CD1c-positive myeloid dendritic cell (primary cell): ENCODE data around the gene FASN.

Experiments
- DNase-seq: peaks from one replicate; pipeline ENCODE4 v3.0.0-alpha.2; 2016; ENCODE audit errors: extremely low spot score

The FASN gene

DNA sequence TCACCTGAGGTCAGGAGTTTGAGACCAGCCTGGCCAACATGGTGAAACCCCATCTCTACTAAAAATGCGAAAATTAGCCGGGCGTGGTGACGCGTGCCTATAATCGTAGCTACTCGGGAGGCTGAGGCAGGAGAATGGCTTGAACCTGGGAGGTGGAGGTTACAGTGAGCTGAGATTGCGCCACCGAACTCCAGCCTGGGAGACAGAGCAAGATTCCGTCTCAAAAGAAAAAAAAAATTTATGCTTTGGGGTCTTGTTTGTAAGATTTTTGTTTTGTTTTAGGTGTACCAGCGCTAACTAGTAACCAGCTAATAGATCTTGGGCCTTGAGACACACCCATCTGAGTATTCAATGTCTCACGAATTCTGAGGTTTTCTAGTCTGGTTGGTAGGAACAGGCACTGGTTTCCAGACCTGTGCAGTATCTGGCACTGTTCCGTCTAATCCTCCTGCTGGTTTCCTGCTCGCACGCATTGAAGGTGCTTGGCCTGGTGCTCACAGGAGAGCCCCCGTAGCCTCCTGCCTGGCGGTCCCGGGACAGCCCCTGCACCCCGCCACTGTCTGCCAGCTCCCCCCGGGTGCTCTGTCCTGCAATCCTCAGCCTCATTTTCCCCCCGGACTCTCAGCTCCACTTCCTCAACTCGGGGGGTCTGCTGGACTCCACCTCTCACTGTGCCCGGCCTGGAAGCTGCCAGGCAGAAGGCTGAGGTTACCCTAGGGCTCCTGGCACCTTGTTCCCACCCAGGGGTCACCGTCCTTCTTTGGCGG, 21.8 kb downstream of the FASN start:
- DNase-seq, result no peak

DNA sequence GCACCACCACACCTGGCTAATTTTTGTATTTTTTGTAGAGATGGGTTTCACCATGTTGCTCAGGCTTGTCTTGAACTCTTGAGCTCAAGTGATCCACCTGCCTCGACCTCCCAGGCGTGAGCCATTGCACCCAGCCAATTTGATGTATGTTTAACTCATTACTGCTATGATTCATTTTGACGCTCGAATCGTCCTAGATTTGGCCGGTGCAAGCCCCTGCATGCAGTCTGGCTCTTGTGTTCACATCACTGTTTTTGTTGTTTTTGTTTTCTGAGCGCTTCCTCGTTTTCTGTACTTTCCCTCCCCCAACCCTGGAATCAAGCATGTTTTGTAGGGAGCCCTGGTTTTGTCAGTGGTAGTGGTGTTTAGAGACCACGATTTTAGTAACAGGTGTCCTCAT, 24.6 kb downstream of the FASN start:
- DNase-seq, result no peak

DNA sequence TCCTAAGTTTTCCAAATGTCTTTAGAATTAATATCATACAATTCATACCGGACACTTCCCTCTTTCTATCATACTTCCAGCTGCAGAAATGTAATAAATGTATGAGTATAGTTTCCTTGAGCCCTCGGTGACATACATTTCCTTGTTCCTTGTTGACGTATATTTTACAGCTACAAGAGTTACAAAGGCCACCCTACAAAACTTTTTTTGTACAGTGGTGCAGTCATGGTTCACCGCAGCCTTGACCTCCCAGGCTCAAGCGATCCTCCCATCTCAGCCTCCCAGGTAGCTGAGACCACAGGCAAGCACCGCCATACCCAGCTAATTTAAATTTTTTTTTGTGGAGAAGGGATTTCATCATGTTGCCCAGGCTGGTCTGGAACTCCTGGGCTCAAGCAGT, 25.2 kb downstream of the FASN start:
- DNase-seq, result no peak

DNA sequence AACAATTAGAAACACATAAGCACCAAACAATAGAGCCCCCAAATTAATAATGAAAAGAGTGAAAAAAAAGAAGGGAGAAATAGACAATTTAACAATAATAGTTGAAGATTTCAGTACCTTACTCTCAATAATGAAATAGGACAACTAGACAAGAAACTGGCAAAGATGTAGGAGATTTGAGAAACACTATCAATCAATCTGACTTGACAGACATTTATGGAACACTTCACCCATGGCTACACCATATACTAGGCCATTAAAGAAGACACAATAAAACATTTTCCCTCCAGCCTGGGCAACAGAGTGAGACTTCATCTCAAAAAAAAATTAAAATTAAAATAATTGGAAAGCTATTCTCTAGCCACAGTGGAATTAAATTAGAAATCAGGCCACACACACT, 27.4 kb downstream of the FASN start:
- DNase-seq, result no peak

DNA sequence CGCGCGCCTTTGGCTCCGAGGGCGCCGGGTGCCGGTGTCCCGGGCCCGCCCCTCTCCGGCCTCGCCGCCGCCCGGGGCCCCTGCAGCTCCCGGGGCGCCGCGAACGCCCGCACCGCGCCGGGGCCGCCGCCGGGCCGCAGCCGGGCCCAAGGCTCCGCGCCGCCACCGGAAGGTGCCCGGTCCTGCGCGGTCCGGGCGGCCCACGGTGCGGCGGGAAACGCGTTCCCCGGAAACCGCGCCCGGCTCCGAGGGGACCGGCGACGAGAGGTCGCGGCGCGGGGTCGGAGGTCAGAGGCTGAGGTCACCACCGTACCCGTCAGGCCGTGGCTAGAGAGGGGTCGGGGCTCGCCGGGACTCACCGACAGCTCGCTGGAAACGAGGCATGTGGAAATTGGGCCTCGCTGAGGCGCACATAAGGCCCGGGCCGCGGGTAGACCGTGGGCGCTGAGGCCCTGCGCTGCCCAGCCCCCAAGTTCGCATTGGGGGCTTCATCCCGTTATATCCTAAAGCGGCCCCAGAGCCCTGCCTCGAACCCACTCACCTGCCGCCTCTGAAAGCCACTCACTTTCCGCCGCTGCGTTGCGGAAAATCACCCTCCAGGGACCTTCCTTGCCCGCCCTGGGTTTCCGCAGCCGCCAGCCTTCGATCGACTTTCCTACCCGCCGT, 32.3 kb downstream of the FASN start, which contains the start of gene DUS1L:
TSS of gene DUS1L (minus strand) at position 167 of the 666 bp plus-strand sequence. CDS start 745 bp downstream, outside the sequence.
- peak; percentile 82 for DNase-seq

DNA sequence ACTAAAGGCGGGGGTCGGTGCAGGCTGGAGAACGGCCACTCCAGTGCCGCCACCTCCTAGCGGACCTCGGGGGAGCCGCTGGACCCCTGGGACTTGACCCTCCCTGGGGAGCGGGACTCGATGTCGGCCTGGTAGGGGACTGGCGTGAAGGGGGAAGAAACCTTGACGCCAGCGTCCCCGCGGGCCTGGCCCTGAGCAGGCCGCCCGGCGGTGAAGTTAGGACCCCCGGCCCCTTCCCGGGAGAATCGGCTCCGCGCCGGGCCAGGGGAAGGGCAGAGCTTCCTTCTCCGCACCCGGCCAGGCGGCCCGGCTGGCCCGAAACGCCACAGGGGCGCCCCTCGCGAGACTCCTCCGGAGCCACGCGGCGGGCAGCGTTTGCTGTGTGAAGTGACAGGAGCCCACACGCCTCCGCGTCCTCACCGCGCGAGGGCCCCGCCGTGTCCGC, 32.8 kb downstream of the FASN start:
- DNase-seq, result peak; percentile 46

DNA sequence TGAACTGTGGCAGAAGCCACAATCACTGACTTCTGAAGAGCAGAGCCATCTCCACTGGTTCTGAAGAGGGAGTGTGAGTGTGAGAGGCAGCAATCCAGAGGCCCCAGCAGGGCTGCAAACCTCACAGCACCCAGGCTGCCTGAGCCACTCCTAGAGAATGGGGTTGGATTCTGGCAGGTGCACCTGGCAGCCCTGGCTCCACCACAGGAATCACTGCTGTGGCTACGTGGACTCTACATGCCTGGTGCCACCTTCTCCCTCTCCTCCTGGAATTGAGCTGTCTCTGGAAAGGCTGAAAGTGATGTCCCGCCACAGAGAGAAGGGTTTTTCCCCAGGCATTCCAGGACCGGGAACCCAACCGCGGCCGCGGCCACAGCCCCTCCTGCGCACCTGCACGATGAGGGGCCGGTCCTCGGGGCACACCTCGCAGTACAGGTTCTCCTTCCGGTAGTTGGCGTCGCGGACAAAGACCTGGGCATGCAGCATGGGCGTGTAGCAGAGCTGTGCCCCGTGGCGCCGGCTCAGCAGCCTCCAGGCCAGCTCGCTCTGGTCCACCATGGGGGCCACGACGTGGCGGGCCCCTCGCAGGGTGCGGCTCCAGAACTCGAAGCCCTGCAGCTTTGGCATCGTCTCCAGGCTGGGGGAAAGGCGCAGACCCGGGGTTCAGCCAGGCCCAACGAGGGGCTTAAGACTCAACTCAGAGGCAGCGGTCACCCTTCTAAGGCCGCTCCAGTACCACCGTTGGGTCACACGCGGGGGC, 33.4 kb downstream of the FASN start:
- DNase-seq, result no peak

DNA sequence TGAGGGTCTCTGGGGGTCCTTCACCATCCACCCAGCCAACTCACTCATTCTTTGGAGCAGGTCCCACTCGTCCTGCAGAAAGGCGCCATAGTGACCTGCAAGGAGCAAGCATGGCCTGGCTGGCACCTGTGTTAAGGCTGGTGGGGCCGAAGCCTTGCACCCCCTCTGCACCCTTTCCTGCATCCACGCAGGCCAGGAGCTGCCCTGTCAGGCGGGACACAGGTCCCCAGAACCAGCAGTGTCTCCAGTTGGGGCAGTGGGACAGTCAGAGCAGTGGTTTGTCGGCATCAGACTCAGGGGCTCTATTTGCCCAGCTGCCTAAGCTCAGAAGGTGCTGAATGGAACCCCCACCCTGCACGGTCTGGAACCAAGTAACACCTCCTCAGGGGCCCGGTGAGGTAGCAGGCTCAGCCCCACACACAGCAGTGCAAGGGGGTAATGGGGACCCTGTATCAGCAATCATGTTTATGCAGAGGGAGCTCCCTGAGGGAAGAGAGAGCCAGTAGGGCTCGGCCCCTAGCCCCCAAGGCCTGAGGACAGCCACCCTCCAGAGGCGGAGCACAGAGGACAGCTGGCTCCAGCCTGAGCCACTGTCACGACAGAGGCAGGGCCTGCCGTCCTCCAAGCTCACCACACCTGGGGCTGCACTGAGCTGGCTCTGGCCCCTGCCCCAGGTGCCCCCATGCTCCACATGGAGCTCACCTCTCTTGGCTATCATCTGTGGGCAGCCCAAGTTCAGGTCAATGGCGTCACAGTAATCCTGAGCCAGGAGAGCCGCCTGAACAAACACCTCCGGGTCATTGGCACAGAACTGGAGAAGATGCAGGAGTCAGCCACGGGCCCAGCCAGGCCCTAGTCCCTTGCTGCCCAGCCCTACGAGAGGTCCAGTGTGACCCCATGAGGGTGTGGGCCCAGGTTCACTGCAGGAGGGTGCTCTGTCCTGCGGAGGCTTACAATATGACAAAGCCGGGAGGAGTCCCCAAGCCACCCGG, 34.3 kb downstream of the FASN start:
- DNase-seq, result no peak

DNA sequence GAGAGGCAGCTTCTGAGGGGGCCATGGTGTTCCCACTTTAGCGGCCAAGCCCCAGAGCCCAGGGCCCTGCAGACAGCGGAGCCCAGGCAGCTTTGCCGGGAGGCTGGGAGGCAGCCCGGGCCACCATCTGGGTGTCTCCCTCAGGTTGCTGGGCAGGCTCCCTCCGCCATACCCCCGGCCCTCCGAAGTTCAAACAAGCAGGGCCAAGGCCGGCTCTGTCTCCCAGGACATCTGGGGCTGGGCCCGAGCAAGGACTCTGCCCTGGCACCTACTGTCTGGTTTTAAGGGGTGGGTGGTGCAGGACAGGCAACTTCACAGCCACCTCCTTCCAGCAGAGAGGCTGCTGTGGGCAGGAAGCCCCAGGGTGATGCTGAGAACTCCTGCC, 35.1 kb downstream of the FASN start:
- no peak for DNase-seq

DNA sequence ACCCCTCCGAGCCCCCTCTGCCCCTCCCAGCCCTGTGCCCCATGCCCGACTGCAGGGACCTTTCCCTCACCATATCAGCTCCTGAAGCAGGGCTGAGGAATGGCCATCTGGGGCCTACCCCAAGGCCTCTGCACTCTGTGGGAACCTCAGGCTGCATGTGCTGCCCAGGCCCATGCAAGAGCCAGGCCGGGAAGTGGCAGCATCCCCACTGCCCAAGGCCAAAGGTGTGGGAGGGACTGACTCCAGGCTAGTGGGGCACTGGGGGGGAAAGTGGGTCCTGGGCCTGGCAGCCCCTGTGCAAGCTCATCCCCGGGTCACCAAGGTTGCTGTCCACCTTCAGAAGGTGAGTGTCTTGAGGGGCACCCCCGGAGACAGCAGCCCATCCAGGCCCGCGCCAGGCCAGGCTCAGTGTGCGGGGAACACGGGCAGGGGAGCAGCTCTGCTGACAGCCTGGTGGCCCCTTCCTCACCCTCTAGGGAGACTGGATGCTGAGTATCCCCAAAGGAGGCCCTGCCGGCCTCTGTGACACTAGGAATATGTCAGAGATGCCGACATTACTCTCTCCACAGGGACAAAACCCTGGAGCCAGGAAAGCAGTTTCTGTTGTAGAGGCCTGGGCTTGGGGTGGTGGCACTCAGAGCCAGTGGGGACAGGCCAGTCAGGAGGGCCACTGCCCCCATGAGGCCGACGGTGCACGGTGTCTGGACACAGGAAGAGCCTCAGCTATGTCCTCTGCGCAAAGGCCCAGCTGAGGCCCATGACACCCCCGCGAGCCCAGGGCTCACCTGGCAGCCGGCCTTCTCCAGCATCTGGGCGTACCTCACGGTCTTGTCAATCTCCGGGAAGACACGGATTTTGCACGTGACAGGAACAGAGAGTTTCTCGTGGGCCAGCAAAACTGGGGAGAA, 35.7 kb downstream of the FASN start:
- DNase-seq, result no peak

DNA sequence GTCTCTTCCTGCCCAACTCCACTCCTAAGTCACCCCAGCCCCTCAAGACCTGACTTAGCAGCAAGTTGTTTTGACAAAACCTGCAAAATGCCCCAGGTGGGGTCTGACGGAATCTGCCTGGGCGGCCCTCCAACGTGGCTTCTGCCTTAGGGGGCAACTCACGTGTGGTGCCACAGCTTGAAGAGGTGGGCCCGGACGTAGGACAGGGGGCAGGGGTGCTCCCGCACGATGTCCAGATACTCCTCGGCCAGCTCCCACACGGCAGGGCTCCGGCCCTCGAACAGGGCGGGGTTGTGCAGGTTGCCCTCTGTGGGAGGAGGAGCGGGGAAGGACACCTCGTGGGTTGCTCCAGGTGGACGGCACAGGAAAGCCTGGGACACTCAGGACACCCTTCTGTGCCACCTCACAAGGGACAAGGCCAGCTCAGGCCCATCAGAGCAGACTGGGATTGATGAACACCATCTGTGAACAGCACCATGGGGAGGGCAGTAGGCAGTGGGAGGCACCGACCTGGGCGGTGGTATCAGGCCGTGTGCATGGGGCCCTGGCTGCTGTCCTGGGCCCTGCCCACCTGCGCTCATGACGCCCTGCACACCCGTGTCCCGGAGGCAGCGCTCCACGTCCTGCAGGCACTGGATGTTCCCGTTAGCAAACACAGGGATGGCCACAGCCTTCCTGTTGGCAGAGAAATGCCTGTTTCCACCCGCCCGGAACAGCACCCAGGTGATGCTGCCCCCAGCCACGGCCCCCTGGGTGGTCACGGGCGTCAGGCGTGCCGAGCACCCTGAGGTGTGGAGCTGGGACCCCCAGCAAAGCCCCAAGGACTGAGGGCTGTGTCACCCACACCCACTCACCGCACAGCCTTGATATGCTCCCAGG, 36.8 kb downstream of the FASN start:
- no peak for DNase-seq

DNA sequence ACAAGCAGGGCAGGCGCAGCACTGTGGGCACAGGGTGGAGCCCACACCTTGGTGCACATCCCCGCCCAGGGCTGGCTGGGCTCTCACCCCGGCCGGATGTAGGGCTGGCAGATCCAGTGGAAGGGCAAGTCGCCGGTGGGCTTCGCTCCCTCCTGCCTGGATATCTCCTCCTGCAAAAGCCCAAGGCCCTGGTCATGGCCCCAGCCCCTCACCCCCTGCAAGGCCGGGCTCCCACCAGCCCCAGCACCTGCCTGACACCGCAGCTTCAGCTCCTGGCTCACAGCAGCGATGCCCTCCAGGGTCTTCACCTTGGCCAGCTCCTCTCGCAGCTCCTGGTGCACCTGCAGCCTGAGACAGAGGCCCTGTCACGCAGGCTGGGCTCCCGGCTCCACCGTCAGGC, 37.4 kb downstream of the FASN start:
- DNase-seq, result no peak

DNA sequence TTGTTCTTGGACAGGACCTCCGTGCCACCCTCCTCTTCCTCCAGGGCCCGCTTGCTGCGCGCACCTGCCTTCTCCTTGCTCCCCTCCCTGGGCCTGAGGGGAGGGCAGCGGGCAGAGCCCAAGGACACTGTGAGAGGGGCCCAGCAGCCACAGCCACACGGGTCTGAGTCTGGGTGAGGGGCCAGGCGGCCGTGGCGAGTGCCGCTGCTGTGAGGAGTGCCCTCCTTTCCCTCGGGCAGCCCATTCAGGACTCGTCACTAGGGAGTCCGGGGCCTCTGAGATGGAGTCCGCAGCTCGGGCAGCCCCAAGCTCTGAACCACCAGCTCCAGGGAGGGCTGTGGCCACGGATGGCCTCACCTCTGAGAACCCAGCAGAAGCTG, 38.0 kb downstream of the FASN start:
- DNase-seq, result no peak

DNA sequence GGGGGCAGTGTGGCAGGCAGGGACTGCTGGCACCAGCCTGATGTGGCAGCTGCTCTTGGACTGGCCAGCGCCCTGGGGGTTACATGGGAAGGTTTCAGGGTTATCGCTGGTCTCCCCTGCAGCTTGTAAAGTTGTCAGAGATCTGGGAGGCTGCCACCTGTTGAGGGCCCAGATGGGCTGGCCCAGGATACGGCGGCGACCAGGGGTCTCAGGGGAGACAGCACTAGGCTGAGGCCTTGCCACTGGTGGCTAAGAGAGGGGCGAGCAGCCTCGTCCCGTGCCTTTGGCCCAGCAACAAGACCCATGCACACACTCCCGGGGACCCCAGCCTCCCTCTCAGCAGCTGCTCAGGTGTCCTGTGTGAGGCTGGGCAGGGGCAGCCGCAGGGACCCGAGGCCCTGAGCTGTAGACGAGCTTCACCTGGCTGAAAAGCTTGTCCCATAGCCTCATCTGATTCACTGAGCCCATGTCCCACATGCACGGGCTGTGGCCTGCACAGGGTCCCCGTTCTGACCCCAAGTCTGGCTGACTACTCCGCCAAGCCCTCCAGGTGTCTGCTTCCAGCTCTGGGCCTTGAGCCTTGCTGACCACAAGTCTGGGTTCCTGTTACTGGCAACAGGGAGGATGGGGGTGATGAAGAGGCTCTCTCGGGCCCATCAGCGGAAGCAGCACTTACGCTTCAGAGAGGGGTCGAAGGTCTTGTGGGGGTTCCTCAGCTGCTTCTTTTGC, 38.6 kb downstream of the FASN start:
- DNase-seq, result no peak

DNA sequence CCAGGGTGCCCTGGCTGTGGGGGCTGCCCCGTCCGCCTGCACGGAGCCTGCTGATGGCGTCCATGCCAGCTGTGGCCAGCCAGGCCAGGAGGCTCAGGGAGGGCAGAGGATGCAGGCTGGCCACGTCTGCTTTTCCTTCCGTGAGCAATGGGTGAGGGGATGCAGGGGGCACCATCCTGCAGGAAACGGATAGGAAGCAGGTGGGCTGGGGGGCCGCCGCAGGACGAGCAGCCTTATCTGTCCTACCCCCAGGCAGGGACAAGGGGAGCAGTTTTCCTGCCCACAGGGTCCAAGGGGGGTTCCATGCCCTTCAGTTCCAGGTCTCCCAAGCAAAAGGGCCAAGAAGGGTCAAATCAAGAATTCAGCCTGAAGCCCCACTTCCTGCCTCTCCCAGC, 39.2 kb downstream of the FASN start:
- DNase-seq, result no peak

DNA sequence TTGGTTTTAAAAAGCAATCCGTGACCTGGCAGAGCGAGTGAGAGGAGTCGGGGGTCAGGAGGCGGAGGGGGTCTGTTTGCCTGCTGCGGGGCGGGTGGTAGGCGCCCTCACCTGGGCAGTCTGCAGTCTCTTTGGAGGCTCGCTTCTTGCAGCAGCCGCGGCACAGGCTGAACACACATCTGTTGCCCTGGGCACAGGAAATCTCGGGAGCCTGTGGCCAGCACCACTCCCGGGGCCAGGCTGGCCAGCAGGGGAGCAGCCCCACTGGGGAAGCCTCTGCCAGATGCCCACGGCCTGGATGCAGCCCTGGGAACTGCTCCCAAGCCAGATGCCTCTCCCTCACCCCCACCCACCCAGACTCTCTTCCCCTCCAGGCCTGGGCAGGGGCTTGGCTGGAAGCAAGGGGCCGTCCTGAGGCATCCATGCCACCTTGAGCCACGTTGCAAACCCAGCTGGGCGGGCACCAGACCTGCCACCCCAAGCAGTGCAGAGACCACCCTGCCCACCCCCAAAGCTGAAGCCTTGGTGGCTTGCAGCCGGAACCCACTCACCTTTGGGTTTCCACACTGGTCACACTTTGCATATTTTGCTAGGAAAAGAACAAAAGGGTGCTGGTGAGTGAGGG, 39.7 kb downstream of the FASN start:
- no peak for DNase-seq

DNA sequence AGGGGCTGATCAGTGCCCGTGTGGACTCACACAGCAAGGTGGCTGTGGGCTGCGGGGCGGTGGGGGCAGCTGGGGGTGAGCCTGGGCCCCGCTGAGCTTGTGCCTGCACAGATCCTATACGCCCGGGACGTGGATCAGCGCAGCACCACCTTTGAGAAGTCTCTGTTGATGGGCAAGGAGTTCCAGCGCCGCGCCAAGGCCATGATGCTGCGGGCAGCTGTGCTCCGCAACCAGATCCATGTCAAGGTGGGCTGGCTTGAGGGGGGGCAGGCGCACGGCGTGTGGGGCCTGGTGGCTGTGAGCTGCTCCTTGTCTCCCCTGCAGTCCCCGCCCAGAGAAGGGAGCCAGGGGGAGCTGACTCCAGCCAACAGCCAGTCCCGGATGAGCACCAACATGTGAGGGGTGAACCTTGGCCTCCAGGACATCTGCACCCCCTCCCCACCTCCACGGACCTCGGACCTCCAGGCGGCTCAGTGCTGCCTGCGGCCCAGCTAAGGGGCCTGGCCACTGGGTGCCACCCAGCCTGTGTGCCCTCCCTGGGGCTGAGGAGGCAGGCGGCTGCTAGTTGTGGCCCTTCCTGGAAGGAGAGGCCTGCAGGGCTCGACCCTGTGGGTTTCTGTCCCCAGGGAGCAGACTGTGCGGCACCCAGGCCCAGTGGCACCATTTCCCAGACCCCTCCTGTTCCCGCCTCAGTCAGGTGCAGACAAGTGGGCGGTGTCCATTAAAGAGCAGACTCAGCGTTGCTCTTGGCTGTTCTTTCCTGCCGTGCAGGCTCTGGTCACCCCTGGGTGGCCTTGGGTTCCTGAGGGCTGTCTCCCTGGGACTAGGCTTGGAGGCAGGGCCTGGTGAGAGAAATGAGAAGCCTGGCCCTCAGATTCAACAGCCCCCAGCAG, 41.1 kb downstream of the FASN start:
- DNase-seq, result no peak
